ENCODE data around the gene NTF3.

- TF ChIP-seq RAD21 (IDR thresholded peaks at IDR 0.05; ENCODE audit: low read length), result no peak
- no peak for TF ChIP-seq RXRA (IDR thresholded peaks at IDR 0.05; ENCODE audit: borderline replicate concordance, low read depth)
- no peak for TF ChIP-seq CTCF (IDR thresholded peaks at IDR 0.05)
- TF ChIP-seq SIN3A (IDR thresholded peaks at IDR 0.05; ENCODE audit: borderline replicate concordance, low read depth, low read length), result no peak
- TF ChIP-seq NFIC (IDR thresholded peaks at IDR 0.05; ENCODE audit: borderline replicate concordance), result no peak
- TF ChIP-seq TAF1 (IDR thresholded peaks at IDR 0.05; ENCODE audit: borderline replicate concordance, low read depth, low read length), result no peak
- no peak for TF ChIP-seq MXI1 (IDR thresholded peaks at IDR 0.05; ENCODE audit: low read depth, low read length)
- no peak for TF ChIP-seq POLR2AphosphoS5 (IDR thresholded peaks at IDR 0.05; ENCODE audit: low read depth, low read length)
- TF ChIP-seq ZBTB33 (IDR thresholded peaks at IDR 0.05; ENCODE audit: borderline replicate concordance, low read depth), result no peak
- TF ChIP-seq JUND (IDR thresholded peaks at IDR 0.05), result no peak
- TF ChIP-seq EP300 (IDR thresholded peaks at IDR 0.05; ENCODE audit: borderline replicate concordance in 1 of 2, low read depth in 1 of 2, low read length in 1 of 2), result no peak
- TF ChIP-seq EZH2phosphoT487 (IDR thresholded peaks at IDR 0.05; ENCODE audit: borderline replicate concordance, low read depth), result no peak
- no peak for TF ChIP-seq GATA2 (CRISPR knock-in tag; IDR thresholded peaks at IDR 0.05)
These were observed 28.9 kb downstream of the NTF3 start for GRCh38 chr12:5460817-5461216.
